PFSK-1 (cell line): ENCODE data around the gene ADD1.

Experiments used
- FOXP2 ChIP-seq: optimal IDR thresholded peaks from 2 replicates; pipeline ENCODE3; 2011; ENCODE audit warnings: borderline replicate concordance, control low read depth, inconsistent platforms; ENCODE audit not compliant: insufficient read depth; ENCODE audit errors: extremely low read length, extremely low read depth
- POLR2AphosphoS5 ChIP-seq: IDR thresholded peaks from 2 replicates; pipeline ENCODE4 v1.6.1; 2012; ENCODE audit warnings: low read depth, mild to moderate bottlenecking, control low read depth, low read length, moderate library complexity
- SIN3A ChIP-seq: IDR thresholded peaks from 2 replicates; pipeline ENCODE4 v1.6.1; 2012; ENCODE audit warnings: mild to moderate bottlenecking, low read length, moderate library complexity, borderline replicate concordance; ENCODE audit not compliant: insufficient read depth
- TAF1 ChIP-seq: IDR thresholded peaks from 2 replicates; pipeline ENCODE4 v1.6.1; 2012; ENCODE audit warnings: low read length, control low read depth, borderline replicate concordance; ENCODE audit not compliant: insufficient read depth
- TF ChIP-seq, protein P1 (sequence below), 2 experiments: IDR thresholded peaks; 2 replicates each; pipeline versions ENCODE4 v1.6.1 to v1.8.0; 2011 to 2012; ENCODE audit warnings: low read depth in 2 of 2, low read length in 2 of 2, control low read depth in 1 of 2, inconsistent platforms in 1 of 2, mild to moderate bottlenecking in 1 of 2, moderate library complexity in 1 of 2; ENCODE audit not compliant: insufficient read depth in 1 of 2

The ADD1 gene

DNA sequence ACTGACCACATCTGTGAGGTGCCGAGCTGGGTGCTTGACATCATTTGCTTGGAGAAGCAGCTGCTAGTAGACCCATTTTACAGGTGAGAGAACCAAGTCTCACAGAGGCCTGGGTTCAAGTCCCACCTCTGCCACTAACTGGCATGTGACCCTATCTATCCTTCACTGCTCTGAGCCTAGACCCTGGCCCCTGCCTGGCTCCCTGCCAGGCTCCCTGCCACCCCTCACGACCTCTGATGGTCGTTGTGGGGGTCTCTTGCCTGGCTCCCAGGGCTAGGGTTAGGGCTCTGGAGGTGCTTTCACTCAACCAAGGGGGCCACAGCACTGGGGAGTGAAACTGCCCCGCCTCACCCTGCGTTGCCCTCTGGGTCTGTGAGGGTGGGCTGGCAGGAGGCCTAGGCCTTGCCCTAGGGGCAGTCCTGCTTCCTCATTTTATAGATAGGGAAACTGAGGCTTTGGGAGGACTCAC is 7.2 kb upstream of the ADD1 start:
- TF ChIP-seq SIN3A (no peak), FOXP2 (no peak), POLR2AphosphoS5 (no peak), TAF1 (no peak)
- TF ChIP-seq, protein P1, sequence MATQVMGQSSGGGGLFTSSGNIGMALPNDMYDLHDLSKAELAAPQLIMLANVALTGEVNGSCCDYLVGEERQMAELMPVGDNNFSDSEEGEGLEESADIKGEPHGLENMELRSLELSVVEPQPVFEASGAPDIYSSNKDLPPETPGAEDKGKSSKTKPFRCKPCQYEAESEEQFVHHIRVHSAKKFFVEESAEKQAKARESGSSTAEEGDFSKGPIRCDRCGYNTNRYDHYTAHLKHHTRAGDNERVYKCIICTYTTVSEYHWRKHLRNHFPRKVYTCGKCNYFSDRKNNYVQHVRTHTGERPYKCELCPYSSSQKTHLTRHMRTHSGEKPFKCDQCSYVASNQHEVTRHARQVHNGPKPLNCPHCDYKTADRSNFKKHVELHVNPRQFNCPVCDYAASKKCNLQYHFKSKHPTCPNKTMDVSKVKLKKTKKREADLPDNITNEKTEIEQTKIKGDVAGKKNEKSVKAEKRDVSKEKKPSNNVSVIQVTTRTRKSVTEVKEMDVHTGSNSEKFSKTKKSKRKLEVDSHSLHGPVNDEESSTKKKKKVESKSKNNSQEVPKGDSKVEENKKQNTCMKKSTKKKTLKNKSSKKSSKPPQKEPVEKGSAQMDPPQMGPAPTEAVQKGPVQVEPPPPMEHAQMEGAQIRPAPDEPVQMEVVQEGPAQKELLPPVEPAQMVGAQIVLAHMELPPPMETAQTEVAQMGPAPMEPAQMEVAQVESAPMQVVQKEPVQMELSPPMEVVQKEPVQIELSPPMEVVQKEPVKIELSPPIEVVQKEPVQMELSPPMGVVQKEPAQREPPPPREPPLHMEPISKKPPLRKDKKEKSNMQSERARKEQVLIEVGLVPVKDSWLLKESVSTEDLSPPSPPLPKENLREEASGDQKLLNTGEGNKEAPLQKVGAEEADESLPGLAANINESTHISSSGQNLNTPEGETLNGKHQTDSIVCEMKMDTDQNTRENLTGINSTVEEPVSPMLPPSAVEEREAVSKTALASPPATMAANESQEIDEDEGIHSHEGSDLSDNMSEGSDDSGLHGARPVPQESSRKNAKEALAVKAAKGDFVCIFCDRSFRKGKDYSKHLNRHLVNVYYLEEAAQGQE (IDR thresholded peaks at IDR 0.05; ENCODE audit: insufficient read depth in 1 of 2, low read depth in 2 of 2, low read length in 2 of 2): no peak

DNA sequence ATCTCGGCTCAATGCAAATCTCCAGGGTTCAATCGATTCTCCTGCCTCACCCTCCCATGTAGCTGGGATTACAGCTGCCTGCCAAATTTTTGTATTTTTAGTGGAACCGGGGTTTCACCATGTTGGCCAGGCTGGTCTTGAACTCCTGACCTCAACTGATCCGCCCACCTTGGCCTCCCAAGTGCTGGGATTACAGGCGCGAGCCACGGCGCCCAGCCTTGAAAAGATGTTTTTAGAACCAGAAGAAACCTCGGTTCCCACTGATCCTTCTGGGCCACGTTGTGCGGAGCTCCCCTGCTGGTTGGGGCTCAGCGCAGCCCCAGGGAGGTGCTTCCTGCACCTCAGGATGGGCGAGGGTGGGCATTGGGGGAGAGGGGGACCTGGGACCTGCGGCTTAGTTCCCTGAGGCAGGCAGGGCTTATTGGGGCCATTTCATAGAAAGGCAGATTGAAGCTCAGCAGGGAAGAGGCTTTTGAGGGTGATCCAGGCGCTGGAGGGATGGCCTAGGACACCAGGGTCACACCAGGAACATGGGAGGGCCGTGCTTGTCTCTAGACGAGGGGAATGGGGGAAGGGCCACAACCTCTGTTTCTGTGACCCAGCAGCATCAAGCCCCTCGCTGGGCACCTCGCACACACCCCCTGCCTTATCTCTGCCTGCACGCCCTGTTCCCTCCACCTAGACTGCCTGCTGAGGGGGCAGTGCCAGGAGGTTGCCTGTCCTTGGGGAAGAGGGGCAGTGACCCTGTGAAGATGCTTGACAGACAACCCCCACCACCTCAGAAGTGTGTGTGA is 6.3 kb upstream of the ADD1 start:
- TF ChIP-seq POLR2AphosphoS5: peak; percentile 10; the same call in 1 of the 2 replicates
- no peak for TF ChIP-seq SIN3A

DNA sequence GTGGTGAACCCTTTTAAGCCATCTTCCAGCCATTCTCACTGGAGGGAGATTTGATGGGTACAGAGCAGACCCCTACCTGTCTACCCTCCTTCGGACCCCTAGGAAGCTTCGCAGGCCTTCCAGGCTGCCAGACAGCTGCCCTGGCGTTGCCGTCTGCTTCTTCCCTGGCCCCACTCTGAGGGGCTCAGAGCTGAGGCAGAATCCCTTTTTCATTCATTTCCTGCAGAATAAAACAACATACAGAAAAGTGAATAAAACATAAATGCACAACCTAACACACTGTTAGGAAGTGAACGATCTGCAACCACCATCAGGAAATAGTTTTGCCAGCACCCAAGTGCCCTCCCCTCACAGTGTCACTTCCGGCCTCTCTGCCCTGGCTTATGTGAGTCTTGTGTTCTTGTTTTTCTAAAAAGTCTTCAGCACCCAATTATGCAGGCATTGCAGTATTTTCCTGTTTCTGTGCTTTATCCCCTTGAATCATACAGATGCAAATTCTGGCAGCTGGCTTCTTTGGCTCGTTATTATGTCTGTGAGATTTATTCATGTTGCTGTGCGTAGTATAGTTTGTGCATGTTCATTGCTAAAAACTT is 5.6 kb upstream of the ADD1 start:
- TF ChIP-seq FOXP2 (no peak), POLR2AphosphoS5 (0 out of 2 replicates have a peak, but pooled peaks have one; percentile 14)

DNA sequence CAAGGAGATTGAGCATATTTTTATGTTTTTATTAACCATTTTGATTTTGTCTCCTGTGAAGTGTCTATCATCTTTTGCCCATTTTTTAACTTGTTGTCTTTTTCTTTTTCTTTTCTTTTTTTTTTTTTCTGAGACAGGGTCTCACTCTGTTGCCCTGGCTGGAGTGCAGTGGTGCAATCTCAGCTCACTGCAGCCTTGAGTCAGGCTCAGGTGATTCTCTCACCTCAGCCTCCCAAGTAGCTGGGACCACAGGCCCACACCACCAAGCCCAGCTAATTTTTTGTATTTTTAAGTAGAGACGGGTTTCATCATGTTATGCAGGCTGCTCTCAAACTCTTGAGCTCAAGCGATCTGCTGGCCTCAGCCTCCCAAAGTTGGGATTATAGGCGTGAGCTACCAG is 4.6 kb upstream of the ADD1 start:
- TF ChIP-seq SIN3A: no peak
- no peak for TF ChIP-seq TAF1
- TF ChIP-seq POLR2AphosphoS5: no peak

DNA sequence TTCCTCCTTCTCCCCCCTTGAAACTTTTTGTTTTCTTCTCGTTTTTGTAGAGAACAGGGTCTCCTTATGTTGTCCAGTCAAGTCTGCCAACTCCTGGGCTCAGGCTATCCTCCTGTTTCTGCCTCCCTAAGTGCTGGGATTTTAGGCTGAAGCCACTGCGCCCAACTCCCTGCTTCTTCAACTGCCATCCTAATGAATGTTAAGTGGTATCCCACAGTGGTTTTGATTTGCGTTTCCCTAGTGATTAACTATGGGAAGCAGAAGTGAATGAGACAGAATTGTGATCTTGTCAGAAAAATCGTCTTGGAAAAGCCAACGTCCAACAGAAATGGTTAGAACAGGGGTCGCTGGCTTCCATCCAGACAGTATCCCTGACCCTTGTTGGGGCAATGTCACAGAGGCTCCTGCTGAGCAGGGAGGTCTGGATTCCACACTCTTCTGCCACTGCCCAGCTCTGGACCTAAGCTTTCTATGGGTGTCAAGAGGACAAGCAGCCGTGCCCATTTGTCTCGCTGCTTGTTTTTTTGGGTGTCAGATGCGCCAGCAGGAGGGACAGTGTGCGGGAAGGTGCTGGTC is 869 bp upstream of the ADD1 start:
- TF ChIP-seq TAF1 (no peak), FOXP2 (no peak), SIN3A (no peak), POLR2AphosphoS5 (no peak)
- TF ChIP-seq, protein P1 (IDR thresholded peaks at IDR 0.05; ENCODE audit: insufficient read depth in 1 of 2, low read depth in 2 of 2, low read length in 2 of 2): no peak

DNA sequence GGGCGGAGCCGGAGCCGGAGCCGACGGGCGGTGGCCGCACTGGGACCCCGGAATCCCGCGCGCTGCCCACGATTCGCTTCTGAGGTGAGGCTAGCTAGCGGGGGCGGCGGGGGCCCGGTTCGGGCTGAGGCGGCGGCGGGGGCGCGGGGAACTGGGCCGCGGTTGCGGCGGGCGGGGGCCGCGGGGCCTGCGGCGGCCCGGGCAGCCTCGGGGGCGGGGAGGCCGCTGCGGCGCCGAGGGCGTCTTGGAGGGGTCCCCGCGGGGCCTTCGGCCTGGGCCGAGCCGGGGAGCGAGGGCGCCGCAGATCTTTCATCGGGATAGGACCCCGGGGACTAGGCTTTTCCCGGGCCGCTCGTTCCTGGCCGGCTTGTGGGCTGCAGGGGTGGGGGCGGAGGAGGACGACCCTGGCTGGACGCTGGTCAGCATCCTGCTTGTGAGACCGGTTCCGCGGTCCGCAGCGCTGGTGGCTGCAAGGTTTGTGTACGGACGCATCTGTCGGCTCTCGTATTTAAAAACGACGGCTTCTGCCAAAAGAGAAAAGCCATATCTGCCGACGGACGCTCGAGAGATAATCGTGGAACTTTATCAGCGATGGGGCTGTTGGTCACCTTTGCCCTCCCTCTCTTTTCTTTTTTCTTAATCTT is 419 bp downstream of the ADD1 start:
- TF ChIP-seq, protein P1 (IDR thresholded peaks at IDR 0.05; ENCODE audit: insufficient read depth in 1 of 2, low read depth in 2 of 2, low read length in 2 of 2): no peak
- TF ChIP-seq SIN3A: 0 out of 2 replicates have a peak, but pooled peaks have one; percentile 40
- TF ChIP-seq FOXP2: no peak
- TF ChIP-seq POLR2AphosphoS5: no peak
- TF ChIP-seq TAF1: no peak
